WTC11 (cell line): Measurements from ENCODE around the gene GALR3. TPM values are rescaled to one million over a fixed set of nuclear protein-coding genes. Genes with fewer than 3 reads are reported as not detected.

ENCODE experiments used
- ATAC-seq: fragments of 200-7000 bp; cut with Tn5 transposase; 2 replicates; pipeline ENCODE4 v1.10.0; 2021; ENCODE audit warnings: mild to moderate bottlenecking, moderate library complexity
- CTCF ChIA-PET: fragments of 300-600 bp; sonication (Branson Sonifier 250); formaldehyde crosslinking; loops from one replicate; lab custom pipeline; 2021; ENCODE audit warnings: antibody characterized with exemption; lab: Charles Lee
- POLR2A ChIA-PET: fragments of 350-600 bp; sonication (Branson Sonifier 250); formaldehyde crosslinking; loops from one replicate; lab custom pipeline; 2021; ENCODE audit warnings: antibody characterized with exemption; lab: Charles Lee
- DNase-seq: peaks from one replicate; pipeline ENCODE4 v3.0.0; 2021; ENCODE audit warnings: low spot score
- H3K27ac Mint-ChIP-seq: 2 replicates; pipeline ENCODE4 v1.8.0; 2021; ENCODE audit warnings: mixed read lengths
- H3K27me3 Mint-ChIP-seq: 2 replicates; pipeline ENCODE4 v1.8.0; 2021; ENCODE audit warnings: low read depth, mild to moderate bottlenecking, moderate library complexity, mixed read lengths
- H3K36me3 Mint-ChIP-seq: 2 replicates; pipeline ENCODE4 v1.8.0; 2021; ENCODE audit warnings: mixed read lengths
- H3K4me1 Mint-ChIP-seq: 2 replicates; pipeline ENCODE4 v1.8.0; 2022; ENCODE audit warnings: mixed read lengths
- H3K4me3 Mint-ChIP-seq: 2 replicates; pipeline ENCODE4 v1.8.0; 2021; ENCODE audit warnings: mild to moderate bottlenecking, moderate library complexity, mixed read lengths
- H3K9me3 Mint-ChIP-seq: 2 replicates; pipeline ENCODE4 v1.8.0; 2021; ENCODE audit warnings: mixed read lengths
- CBFB ChIP-seq: sonication (generic); formaldehyde crosslinking; IDR thresholded peaks from 2 replicates; pipeline ENCODE4 v1.8.1; 2022; ENCODE audit warnings: mild to moderate bottlenecking, low read depth, missing genetic modification reagents
- ETV6 ChIP-seq: sonication (generic); formaldehyde crosslinking; IDR thresholded peaks from 2 replicates; pipeline ENCODE4 v1.8.1; 2022; ENCODE audit warnings: mild to moderate bottlenecking, missing genetic modification reagents
- FOXP1 ChIP-seq: sonication (generic); formaldehyde crosslinking; IDR thresholded peaks from 2 replicates; pipeline ENCODE4 v1.8.0; 2022; ENCODE audit warnings: missing genetic modification reagents, mild to moderate bottlenecking, moderate library complexity, borderline replicate concordance
- GTF2I ChIP-seq: fragments of 250-450 bp; sonication (Bioruptor Pico); conservative IDR thresholded peaks from 2 replicates; pipeline ENCODE4 v1.4.0; 2021; ENCODE audit warnings: mild to moderate bottlenecking
- KAT7 ChIP-seq: sonication (generic); formaldehyde crosslinking; IDR thresholded peaks from 2 replicates; pipeline ENCODE4 v1.8.1; 2023; ENCODE audit warnings: missing genetic modification reagents, mild to moderate bottlenecking, borderline replicate concordance
- NR1H2 ChIP-seq: sonication (generic); formaldehyde crosslinking; IDR thresholded peaks from 2 replicates; pipeline ENCODE4 v1.9.0; 2021; ENCODE audit warnings: mild to moderate bottlenecking, moderate library complexity, missing genetic modification reagents
- RELA ChIP-seq: sonication (generic); formaldehyde crosslinking; IDR thresholded peaks from 2 replicates; pipeline ENCODE4 v1.8.1; 2022; ENCODE audit warnings: missing genetic modification reagents, mild to moderate bottlenecking, borderline replicate concordance
- SOX15 ChIP-seq: fragments of 250-450 bp; sonication (Bioruptor Pico); IDR thresholded peaks from 2 replicates; pipeline ENCODE4 v1.9.0; 2021; ENCODE audit warnings: mild to moderate bottlenecking
- TEAD4 ChIP-seq: sonication (generic); formaldehyde crosslinking; IDR thresholded peaks from 2 replicates; pipeline ENCODE4 v1.8.0; 2022; ENCODE audit warnings: mild to moderate bottlenecking, missing genetic modification reagents
- ZNF396 ChIP-seq: fragments of 250-450 bp; sonication (Bioruptor Pico); IDR thresholded peaks from 2 replicates; pipeline ENCODE4 v1.8.0; 2021; ENCODE audit warnings: mild to moderate bottlenecking, moderate library complexity, borderline replicate concordance
- ZNF423 ChIP-seq: fragments of 250-450 bp; sonication (Bioruptor Pico); IDR thresholded peaks from 2 replicates; pipeline ENCODE4 v2.1.2; 2022; ENCODE audit warnings: mild to moderate bottlenecking, moderate library complexity
- total RNA-seq: library from RNA; stranded (reverse); gene quantifications from 3 replicates; pipeline ENCODE4 v1.2.3, GENCODE V29; 2021
- TF ChIP-seq, protein P1 (sequence below): sonication (generic); formaldehyde crosslinking; conservative IDR thresholded peaks from 2 replicates; pipeline ENCODE4 v1.8.1; 2023; ENCODE audit warnings: mild to moderate bottlenecking, low read depth, missing genetic modification reagents, moderate library complexity
- TF ChIP-seq, protein P2 (sequence below): fragments of 250-450 bp; sonication (Bioruptor Pico); IDR thresholded peaks from 2 replicates; pipeline ENCODE4 v2.1.2; 2022; ENCODE audit warnings: mild to moderate bottlenecking, moderate library complexity
- TF ChIP-seq, protein P3 (sequence below): fragments of 250-450 bp; sonication (Bioruptor Pico); conservative IDR thresholded peaks from 2 replicates; pipeline ENCODE4 v1.9.0; 2021; ENCODE audit warnings: mild to moderate bottlenecking
- TF ChIP-seq, protein P4 (sequence below): sonication (generic); formaldehyde crosslinking; IDR thresholded peaks from 2 replicates; pipeline ENCODE4 v1.8.1; 2022; ENCODE audit warnings: low read depth, mild to moderate bottlenecking, moderate library complexity, missing genetic modification reagents, borderline replicate concordance
- TF ChIP-seq, protein P5 (sequence below): sonication (generic); formaldehyde crosslinking; IDR thresholded peaks from 2 replicates; pipeline ENCODE4 v1.8.1; 2023; ENCODE audit warnings: mild to moderate bottlenecking, missing genetic modification reagents
- TF ChIP-seq, protein P6 (sequence below): sonication (generic); formaldehyde crosslinking; IDR thresholded peaks from 2 replicates; pipeline ENCODE4 v1.8.0; 2022; ENCODE audit warnings: mild to moderate bottlenecking, missing genetic modification reagents
- TF ChIP-seq, protein P7 (sequence below): sonication (generic); formaldehyde crosslinking; IDR thresholded peaks from 2 replicates; pipeline ENCODE4 v1.8.0; 2022; ENCODE audit warnings: mild to moderate bottlenecking, missing genetic modification reagents

The GALR3 gene
- total RNA-seq, 1 experiment from 2014 or later: 0.79 TPM

DNA sequence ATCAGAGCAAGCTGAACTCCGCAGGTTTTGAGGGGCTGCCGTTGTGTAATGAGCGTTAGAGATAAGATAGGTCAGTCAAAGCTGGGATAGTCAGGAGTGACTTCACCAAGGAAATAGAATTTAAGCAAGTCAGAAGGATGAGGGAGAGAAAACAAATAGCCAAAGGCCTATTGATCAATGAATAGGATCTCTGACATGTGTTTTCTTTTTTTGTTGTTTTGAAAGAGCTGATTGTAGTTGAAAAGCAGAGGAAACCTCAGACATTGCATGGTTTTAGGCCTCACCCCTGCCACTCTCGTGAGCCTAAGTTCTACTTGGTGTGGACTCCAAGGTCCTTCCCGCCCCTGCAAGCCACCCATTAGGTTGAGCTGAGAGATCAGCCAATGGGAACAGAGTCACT lies 29.2 kb downstream of the GALR3 start (continued):
- TF ChIP-seq, protein P1, sequence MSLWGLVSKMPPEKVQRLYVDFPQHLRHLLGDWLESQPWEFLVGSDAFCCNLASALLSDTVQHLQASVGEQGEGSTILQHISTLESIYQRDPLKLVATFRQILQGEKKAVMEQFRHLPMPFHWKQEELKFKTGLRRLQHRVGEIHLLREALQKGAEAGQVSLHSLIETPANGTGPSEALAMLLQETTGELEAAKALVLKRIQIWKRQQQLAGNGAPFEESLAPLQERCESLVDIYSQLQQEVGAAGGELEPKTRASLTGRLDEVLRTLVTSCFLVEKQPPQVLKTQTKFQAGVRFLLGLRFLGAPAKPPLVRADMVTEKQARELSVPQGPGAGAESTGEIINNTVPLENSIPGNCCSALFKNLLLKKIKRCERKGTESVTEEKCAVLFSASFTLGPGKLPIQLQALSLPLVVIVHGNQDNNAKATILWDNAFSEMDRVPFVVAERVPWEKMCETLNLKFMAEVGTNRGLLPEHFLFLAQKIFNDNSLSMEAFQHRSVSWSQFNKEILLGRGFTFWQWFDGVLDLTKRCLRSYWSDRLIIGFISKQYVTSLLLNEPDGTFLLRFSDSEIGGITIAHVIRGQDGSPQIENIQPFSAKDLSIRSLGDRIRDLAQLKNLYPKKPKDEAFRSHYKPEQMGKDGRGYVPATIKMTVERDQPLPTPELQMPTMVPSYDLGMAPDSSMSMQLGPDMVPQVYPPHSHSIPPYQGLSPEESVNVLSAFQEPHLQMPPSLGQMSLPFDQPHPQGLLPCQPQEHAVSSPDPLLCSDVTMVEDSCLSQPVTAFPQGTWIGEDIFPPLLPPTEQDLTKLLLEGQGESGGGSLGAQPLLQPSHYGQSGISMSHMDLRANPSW (CRISPR knock-in tag): no peak
- TF ChIP-seq, all 79 proteins: peak for 0

DNA sequence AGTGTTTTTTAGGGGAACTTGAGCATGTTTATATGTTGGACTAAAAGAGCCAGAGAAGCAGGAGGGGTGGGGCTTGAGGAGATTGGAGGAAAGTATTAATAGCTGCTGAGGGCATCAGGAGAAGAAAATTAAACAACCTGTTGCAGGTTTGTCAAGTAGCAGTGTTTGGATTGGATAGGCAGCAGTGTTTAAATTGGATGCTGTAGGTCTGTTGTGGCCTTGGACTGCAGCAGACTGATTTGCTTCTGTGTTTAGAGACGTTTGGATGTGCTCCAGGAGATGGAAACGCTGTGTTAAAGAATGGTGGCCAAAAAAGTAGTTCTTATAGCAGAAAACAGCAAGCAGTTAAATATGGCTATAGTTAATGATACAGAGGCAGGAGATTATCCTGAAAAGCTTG lies 31.8 kb downstream of the GALR3 start:
- peaks cover 9% of the 10 kb centered on the region for H3K4me1 Mint-ChIP-seq
- DNase-seq: no peak
- H3K9me3 Mint-ChIP-seq: no peaks in the 10 kb centered on the region
- no peak overlapping the region; the same call in 1 of the 2 replicates for H3K27ac Mint-ChIP-seq
- H3K36me3 Mint-ChIP-seq: peaks cover 76% of the 10 kb centered on the region
- ChIA-PET CTCF (interaction anchor here (1.4 to 4.3 kb wide), 2 partner anchors 8 to 79 kb away, joined by 7 to 27 read pairs; no protein-coding TSS in a partner anchor), POLR2A (no interaction called here)
- no peak overlapping the region for H3K4me3 Mint-ChIP-seq
- no peaks in the 10 kb centered on the region for H3K27me3 Mint-ChIP-seq
- TF ChIP-seq, protein P2, sequence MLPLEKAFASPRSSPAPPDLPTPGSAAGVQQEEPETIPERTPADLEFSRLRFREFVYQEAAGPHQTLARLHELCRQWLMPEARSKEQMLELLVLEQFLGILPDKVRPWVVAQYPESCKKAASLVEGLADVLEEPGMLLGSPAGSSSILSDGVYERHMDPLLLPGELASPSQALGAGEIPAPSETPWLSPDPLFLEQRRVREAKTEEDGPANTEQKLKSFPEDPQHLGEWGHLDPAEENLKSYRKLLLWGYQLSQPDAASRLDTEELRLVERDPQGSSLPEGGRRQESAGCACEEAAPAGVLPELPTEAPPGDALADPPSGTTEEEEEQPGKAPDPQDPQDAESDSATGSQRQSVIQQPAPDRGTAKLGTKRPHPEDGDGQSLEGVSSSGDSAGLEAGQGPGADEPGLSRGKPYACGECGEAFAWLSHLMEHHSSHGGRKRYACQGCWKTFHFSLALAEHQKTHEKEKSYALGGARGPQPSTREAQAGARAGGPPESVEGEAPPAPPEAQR (CRISPR knock-in tag): no peak
- TF ChIP-seq GTF2I (CRISPR knock-in tag): no peak
- no peak for TF ChIP-seq SOX15 (CRISPR knock-in tag)
- TF ChIP-seq, protein P3, sequence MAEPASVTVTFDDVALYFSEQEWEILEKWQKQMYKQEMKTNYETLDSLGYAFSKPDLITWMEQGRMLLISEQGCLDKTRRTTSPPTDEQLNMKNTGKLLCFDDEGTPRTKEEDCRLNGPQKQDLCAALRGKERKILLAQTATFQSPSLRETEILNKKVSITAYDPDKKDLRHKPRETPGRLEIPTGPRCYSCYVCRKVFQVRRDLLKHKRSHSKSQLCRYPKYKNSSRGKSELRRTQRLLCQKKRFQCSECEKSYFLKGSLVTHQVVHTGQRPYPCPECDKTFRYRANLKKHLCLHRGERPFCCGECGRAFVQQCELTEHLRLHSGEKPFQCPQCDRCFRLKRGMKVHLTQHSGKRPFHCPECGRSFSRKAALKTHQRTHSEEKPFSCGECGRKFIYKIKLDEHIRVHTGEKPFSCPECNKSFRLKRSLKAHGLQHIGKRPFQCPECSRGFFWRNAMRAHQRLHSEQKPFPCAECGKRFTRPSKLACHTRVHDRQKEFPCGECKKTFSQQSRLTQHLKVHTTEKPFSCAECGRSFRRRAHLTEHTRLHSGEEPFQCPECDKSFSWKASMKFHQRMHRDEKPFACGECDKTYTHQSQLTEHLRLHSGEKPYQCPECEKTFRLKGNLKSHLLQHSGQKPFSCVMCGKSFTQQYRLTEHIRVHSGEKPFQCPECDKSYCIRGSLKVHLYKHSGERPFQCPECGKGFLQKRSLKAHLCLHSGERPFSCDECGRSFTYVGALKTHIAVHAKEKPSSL (CRISPR knock-in tag): no peak
- TF ChIP-seq, protein P4, sequence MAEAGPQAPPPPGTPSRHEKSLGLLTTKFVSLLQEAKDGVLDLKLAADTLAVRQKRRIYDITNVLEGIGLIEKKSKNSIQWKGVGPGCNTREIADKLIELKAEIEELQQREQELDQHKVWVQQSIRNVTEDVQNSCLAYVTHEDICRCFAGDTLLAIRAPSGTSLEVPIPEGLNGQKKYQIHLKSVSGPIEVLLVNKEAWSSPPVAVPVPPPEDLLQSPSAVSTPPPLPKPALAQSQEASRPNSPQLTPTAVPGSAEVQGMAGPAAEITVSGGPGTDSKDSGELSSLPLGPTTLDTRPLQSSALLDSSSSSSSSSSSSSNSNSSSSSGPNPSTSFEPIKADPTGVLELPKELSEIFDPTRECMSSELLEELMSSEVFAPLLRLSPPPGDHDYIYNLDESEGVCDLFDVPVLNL: no peak
- ATAC-seq: no peak

DNA sequence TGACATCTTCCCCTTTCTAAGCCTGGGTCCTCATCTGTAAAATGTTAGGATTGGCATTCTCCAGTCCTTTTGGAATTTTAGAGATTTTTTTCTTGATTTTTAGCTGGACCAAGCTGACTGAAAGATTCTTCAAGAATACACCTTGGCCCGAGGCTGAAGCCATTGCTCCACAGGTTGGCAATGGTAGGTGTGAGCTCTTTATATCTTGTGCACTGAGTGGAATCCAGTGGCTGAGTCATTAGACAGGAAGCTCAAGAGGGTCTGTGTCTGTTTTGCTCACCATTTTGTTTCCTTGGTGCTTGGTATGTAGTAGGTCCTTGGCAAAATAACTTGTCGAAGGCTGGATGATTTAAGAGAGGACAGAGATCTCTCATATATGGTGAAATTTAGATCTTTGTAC lies 32.3 kb downstream of the GALR3 start:
- H3K4me1 Mint-ChIP-seq: peaks cover 8% of the 10 kb centered on the region

DNA sequence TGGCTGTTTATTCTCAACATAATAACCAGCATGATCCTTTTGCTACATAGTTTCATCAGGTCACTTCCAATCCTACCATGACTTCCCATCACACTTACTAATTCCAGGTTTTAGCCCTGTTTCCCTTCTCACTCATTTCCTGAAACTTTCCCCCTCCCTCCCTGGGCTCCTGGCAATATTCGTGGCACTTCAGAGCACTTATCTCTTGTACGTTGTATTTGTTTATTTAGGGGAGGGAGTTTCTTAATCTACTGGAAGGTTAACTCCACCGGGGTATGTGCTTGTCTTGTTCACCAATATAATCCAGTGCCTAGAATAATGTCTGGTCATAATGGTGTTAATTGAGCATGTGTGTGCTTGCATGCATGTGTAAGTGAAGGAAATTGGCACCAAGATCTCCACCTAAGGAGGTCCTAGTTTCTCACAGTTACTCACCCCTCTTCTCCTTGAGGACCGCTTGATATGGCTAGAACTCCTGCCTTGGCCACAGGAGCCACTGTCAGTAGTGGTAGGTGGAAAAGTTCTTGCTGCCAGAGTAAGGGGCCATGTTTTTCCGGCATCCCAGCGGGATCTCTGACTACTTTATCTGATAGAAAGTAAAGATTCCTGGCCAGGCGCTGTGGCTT lies 37.7 kb downstream of the GALR3 start:
- H3K9me3 Mint-ChIP-seq: no peaks in the 10 kb centered on the region
- no peak for ATAC-seq
- H3K27ac Mint-ChIP-seq: peak overlapping the region; percentile 62; the same call in 1 of the 2 replicates
- peaks cover 81% of the 10 kb centered on the region for H3K36me3 Mint-ChIP-seq
- no peaks in the 10 kb centered on the region for H3K27me3 Mint-ChIP-seq
- ChIA-PET POLR2A (interaction anchor here (1.2 kb wide), 1 partner anchor 44 kb away, joined by 3 read pairs; no protein-coding TSS in a partner anchor), CTCF (interaction anchor here (3.6 kb wide), 1 partner anchor 43 kb away, joined by 109 read pairs; no protein-coding TSS in a partner anchor)
- H3K4me3 Mint-ChIP-seq: no peak overlapping the region
- no peak for DNase-seq
- H3K4me1 Mint-ChIP-seq: no peaks in the 10 kb centered on the region
- TF ChIP-seq ZNF396 (CRISPR knock-in tag) (no peak), FOXP1 (CRISPR knock-in tag) (no peak), CBFB (CRISPR knock-in tag) (no peak), TEAD4 (CRISPR knock-in tag) (no peak), SOX15 (CRISPR knock-in tag) (no peak), NR1H2 (CRISPR knock-in tag) (no peak)
- TF ChIP-seq, protein P5, sequence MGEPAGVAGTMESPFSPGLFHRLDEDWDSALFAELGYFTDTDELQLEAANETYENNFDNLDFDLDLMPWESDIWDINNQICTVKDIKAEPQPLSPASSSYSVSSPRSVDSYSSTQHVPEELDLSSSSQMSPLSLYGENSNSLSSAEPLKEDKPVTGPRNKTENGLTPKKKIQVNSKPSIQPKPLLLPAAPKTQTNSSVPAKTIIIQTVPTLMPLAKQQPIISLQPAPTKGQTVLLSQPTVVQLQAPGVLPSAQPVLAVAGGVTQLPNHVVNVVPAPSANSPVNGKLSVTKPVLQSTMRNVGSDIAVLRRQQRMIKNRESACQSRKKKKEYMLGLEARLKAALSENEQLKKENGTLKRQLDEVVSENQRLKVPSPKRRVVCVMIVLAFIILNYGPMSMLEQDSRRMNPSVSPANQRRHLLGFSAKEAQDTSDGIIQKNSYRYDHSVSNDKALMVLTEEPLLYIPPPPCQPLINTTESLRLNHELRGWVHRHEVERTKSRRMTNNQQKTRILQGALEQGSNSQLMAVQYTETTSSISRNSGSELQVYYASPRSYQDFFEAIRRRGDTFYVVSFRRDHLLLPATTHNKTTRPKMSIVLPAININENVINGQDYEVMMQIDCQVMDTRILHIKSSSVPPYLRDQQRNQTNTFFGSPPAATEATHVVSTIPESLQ (CRISPR knock-in tag): no peak
- TF ChIP-seq, protein P6, sequence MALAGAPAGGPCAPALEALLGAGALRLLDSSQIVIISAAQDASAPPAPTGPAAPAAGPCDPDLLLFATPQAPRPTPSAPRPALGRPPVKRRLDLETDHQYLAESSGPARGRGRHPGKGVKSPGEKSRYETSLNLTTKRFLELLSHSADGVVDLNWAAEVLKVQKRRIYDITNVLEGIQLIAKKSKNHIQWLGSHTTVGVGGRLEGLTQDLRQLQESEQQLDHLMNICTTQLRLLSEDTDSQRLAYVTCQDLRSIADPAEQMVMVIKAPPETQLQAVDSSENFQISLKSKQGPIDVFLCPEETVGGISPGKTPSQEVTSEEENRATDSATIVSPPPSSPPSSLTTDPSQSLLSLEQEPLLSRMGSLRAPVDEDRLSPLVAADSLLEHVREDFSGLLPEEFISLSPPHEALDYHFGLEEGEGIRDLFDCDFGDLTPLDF (CRISPR knock-in tag): no peak
- TF ChIP-seq, protein P7, sequence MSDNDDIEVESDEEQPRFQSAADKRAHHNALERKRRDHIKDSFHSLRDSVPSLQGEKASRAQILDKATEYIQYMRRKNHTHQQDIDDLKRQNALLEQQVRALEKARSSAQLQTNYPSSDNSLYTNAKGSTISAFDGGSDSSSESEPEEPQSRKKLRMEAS (CRISPR knock-in tag): no peak

More for the DNA sequence above, 32.3 kb downstream of the GALR3 start:
- H3K4me3 Mint-ChIP-seq: no peak overlapping the region
- no peaks in the 10 kb centered on the region for H3K27me3 Mint-ChIP-seq
- DNase-seq: no peak
- POLR2A ChIA-PET: interaction anchor here (0.6 kb wide), 2 partner anchors 48 to 276 kb away, joined by 3 to 7 read pairs; partner anchors contain the start of genes GCAT and LGALS2
- TF ChIP-seq ZNF423 (CRISPR knock-in tag) (no peak), RELA (CRISPR knock-in tag) (no peak), SOX15 (CRISPR knock-in tag) (no peak), ETV6 (CRISPR knock-in tag) (no peak), KAT7 (no peak)
- CTCF ChIA-PET: interaction anchor here (1.4 to 4.3 kb wide), 2 partner anchors 8 to 79 kb away, joined by 7 to 27 read pairs; no protein-coding TSS in a partner anchor
- no peak overlapping the region; the same call in 1 of the 2 replicates for H3K27ac Mint-ChIP-seq
- ATAC-seq: no peak
- no peaks in the 10 kb centered on the region for H3K9me3 Mint-ChIP-seq
- peaks cover 81% of the 10 kb centered on the region for H3K36me3 Mint-ChIP-seq
